HL-60/S4 treated with phorbol 12-myristate 13-acetate at 8.2 ng/mL for 4 days and 3 days (cell line): ENCODE results near the gene UBE2N.

Experiments used
- in situ Hi-C: fragments of 300-500 bp; cut with MboI; formaldehyde crosslinking; loops from 2 replicates; pipeline ENCODE4 v1.15.0; 2022; ENCODE audit warnings: low sequenced_read_pairs

The UBE2N gene

GRCh38 chr12:93365616-93366405 lies 75.9 kb downstream of the UBE2N start:
- in situ Hi-C loops: no loop called here

GRCh38 chr12:93363841-93364297 lies 77.9 kb downstream of the UBE2N start:
- in situ Hi-C loops: no loop called here

- in situ Hi-C loops: no loop called here
Measured at GRCh38 chr12:93361151-93361919, 80.4 kb downstream of the UBE2N start.

- in situ Hi-C loops: no loop called here
Measured at GRCh38 chr12:93360688-93361087, 81.1 kb downstream of the UBE2N start.

GRCh38 chr12:93358821-93359220 lies 82.9 kb downstream of the UBE2N start:
- in situ Hi-C loops: no loop called here

GRCh38 chr12:93358058-93358457 lies 83.7 kb downstream of the UBE2N start:
- in situ Hi-C loops: no loop called here

GRCh38 chr12:93356214-93356613 lies 85.5 kb downstream of the UBE2N start:
- in situ Hi-C loops: no loop called here
